OCI-LY3 (cell line): ENCODE data around the gene LYPD6B.

Source experiments
- H2AFZ ChIP-seq: fragments of 200-600, 300-600 bp; shearing (Covaris generic); 2 replicates; pipeline ENCODE4 v1.6.0; 2014; ENCODE audit warnings: antibody characterized with exemption, low read depth, low read length
- H3K27ac ChIP-seq: fragments of 200-600, 300-600 bp; sonication (generic); 2 replicates; pipeline ENCODE4 v1.5.1; 2014; ENCODE audit warnings: mild to moderate bottlenecking, low read length, moderate library complexity, mixed read lengths
- H3K27me3 ChIP-seq: fragments of 200-600, 300-600 bp; sonication (generic); 2 replicates; pipeline ENCODE4 v1.6.1; 2014; ENCODE audit warnings: low read depth, low read length, mixed read lengths
- H3K36me3 ChIP-seq: fragments of 200-600, 300-600 bp; sonication (generic); replicated peaks from 2 replicates; pipeline ENCODE3; 2014; ENCODE audit warnings: low read depth, low read length, mixed read lengths
- H3K4me1 ChIP-seq: fragments of 300-600, 200-600 bp; sonication (generic); 2 replicates; pipeline ENCODE4 v1.6.1; 2014; ENCODE audit warnings: low read length, mixed read lengths
- H3K4me2 ChIP-seq: fragments of 200-600, 300-600 bp; sonication (generic); 2 replicates; pipeline ENCODE4 v1.6.1; 2014; ENCODE audit warnings: low read length, mixed read lengths
- H3K4me3 ChIP-seq: fragments of 300-600, 200-600 bp; sonication (generic); 2 replicates; pipeline ENCODE4 v1.5.1; 2014; ENCODE audit warnings: antibody characterized with exemption, mild to moderate bottlenecking, low read length, moderate library complexity
- H3K79me2 ChIP-seq: fragments of 300-600, 200-600 bp; shearing (Covaris generic); 2 replicates; pipeline ENCODE4 v1.6.1; 2014; ENCODE audit warnings: mild to moderate bottlenecking, low read length, mixed read lengths
- H3K9ac ChIP-seq: fragments of 300-600, 200-600 bp; shearing (Covaris generic); 2 replicates; pipeline ENCODE4 v1.6.0; 2014; ENCODE audit warnings: mild to moderate bottlenecking, low read length, moderate library complexity
- H3K9me3 ChIP-seq: fragments of 200-600, 300-600 bp; shearing (Covaris generic); 2 replicates; pipeline ENCODE4 v1.6.1; 2014; ENCODE audit warnings: low read length, mixed read lengths; ENCODE audit not compliant: insufficient read depth
- H4K20me1 ChIP-seq: fragments of 200-600, 300-600 bp; sonication (generic); 2 replicates; pipeline ENCODE4 v1.6.1; 2016; ENCODE audit warnings: low read length, mixed read lengths; ENCODE audit not compliant: insufficient read depth
- EZH2phosphoT487 ChIP-seq: fragments of 200-600 bp; shearing (Covaris generic); IDR thresholded peaks from 2 replicates; pipeline ENCODE4 v1.6.1; 2018; ENCODE audit warnings: antibody characterized with exemption, mixed run types, low read depth
- TF ChIP-seq, protein P1 (sequence below): fragments of 200-600, 300-600 bp; sonication (generic); IDR thresholded peaks from 2 replicates; pipeline ENCODE4 v1.5.1; 2014; ENCODE audit warnings: antibody characterized with exemption, low read length, low read depth

The LYPD6B gene

DNA sequence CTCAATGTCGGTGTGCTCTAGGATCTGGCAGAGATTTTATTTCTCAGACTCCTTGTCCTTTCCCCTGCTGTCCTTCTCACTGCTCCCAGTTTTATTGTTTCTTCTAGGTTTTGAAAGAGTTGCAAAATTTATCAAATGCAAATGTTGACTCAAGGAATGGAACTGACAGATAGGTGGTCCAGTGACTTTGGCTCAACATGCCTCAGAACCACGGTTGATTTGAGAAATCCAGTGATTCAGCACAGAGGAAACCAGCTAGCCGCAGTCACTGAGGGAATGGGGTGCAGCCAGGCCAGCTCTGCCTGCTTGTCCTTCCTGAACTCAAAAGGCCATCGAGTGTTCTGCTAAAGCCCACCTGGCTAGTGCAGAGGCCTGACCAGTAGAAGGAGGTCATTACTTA is 166.2 kb downstream of the LYPD6B start:
- H2AFZ ChIP-seq, result no peak overlapping the region
- no peak overlapping the region for H3K4me3 ChIP-seq
- no peaks in the 10 kb centered on the region for H3K4me1 ChIP-seq
- no peaks in the 10 kb centered on the region for H3K79me2 ChIP-seq
- H3K36me3 ChIP-seq, result no peaks in the 10 kb centered on the region
- H3K27me3 ChIP-seq, result no peaks in the 10 kb centered on the region
- H3K9me3 ChIP-seq, result no peaks in the 10 kb centered on the region
- no peak overlapping the region for H3K27ac ChIP-seq
- H4K20me1 ChIP-seq, result no peaks in the 10 kb centered on the region
- no peak for TF ChIP-seq EZH2phosphoT487
- TF ChIP-seq, protein P1, sequence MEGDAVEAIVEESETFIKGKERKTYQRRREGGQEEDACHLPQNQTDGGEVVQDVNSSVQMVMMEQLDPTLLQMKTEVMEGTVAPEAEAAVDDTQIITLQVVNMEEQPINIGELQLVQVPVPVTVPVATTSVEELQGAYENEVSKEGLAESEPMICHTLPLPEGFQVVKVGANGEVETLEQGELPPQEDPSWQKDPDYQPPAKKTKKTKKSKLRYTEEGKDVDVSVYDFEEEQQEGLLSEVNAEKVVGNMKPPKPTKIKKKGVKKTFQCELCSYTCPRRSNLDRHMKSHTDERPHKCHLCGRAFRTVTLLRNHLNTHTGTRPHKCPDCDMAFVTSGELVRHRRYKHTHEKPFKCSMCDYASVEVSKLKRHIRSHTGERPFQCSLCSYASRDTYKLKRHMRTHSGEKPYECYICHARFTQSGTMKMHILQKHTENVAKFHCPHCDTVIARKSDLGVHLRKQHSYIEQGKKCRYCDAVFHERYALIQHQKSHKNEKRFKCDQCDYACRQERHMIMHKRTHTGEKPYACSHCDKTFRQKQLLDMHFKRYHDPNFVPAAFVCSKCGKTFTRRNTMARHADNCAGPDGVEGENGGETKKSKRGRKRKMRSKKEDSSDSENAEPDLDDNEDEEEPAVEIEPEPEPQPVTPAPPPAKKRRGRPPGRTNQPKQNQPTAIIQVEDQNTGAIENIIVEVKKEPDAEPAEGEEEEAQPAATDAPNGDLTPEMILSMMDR, result no peak
- H3K9ac ChIP-seq, result no peak overlapping the region
- no peak overlapping the region for H3K4me2 ChIP-seq

DNA sequence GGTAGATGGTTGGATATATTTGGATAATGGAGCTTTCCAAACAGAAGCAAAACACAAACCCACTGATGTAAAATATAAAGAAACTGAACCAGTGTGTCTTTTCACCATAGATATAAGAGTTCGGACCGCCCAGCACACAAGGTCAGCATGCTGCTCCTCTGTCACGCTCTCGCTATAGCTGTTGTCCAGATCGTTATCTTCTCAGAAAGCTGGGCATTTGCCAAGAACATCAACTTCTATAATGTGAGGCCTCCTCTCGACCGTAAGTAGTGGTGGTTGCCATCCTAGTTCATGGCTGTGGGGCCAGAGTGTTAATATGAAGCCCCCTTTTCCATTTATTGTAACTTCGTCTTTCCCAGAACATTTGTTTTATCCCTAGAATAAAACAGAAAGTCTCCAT is 166.6 kb downstream of the LYPD6B start:
- Histone ChIP-seq H3K27me3 (no peaks in the 10 kb centered on the region), H3K36me3 (no peaks in the 10 kb centered on the region), H3K27ac (no peak overlapping the region), H3K79me2 (no peaks in the 10 kb centered on the region), H3K9ac (no peak overlapping the region), H3K4me2 (no peak overlapping the region), H3K4me1 (no peaks in the 10 kb centered on the region), H3K4me3 (no peak overlapping the region), H4K20me1 (no peaks in the 10 kb centered on the region), H2AFZ (no peak overlapping the region), H3K9me3 (no peaks in the 10 kb centered on the region)
- TF ChIP-seq, protein P1, result no peak
- TF ChIP-seq EZH2phosphoT487, result no peak

DNA sequence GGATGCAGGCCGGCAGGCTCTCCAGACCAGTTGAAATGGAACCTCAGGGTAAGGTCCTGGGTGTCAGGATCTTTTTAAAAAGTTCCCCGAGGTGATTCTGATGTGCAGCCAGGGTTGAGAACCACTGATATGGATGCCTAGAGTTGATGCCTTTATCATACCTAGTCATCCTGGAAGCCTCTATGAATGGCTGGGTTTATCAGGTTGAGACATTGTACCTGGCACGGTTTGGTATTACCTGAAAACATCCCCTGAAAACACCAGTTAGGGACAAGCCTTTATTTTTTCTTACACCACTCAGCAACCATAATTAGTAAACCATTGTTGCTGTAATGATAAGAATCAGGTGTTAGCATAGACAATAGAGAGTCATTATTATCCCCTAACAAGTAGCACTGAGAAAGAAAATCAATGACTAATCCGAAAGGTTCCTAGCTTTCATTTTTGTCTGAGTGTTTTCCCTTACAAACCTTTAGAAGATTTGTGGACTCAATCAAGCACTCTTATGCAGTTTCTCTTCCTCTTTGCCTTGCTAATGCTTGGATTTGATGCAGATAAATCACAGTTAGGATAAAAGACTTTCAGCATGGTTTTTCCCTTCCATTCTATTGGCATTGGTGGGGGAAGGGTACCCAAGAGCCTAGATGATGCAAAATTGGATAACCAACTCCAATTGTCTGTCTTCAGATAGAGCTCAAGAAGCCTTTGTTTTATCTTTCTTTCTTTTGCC is 175.4 kb downstream of the LYPD6B start:
- Histone ChIP-seq H3K4me2 (no peak overlapping the region), H3K27ac (no peak overlapping the region), H4K20me1 (no peaks in the 10 kb centered on the region), H3K36me3 (no peaks in the 10 kb centered on the region), H3K4me3 (no peak overlapping the region), H3K4me1 (no peaks in the 10 kb centered on the region), H2AFZ (no peak overlapping the region), H3K9ac (no peak overlapping the region), H3K9me3 (no peaks in the 10 kb centered on the region), H3K27me3 (no peaks in the 10 kb centered on the region), H3K79me2 (no peaks in the 10 kb centered on the region)
- TF ChIP-seq, protein P1, result no peak
- no peak for TF ChIP-seq EZH2phosphoT487

DNA sequence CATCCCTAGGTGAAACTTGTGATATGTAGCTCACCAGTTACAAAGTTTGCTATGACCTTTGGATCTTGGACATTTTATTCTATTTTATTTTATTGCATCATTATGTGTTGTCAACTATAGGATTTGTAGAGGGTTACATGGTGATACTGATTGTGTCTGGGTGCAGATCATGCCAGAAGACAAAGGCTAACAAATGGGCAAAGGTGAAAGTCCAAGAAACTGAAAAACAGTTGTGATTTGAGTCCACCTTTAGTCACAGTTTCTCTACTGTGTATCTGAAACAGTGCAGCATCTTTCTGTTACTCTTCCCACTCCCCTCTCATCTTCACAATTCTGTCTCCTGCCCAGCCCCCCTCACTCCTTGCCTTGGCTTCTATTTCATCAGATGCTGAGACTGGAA is 180.0 kb downstream of the LYPD6B start:
- H3K9me3 ChIP-seq, result no peaks in the 10 kb centered on the region
- H3K27ac ChIP-seq, result no peak overlapping the region
- H3K4me3 ChIP-seq, result no peak overlapping the region
- TF ChIP-seq, protein P1, result no peak
- no peak for TF ChIP-seq EZH2phosphoT487
- H3K4me2 ChIP-seq, result no peak overlapping the region
- H3K27me3 ChIP-seq, result peaks cover 8% of the 10 kb centered on the region; the same call in 1 of the 2 replicates
- no peak overlapping the region for H2AFZ ChIP-seq
- H3K4me1 ChIP-seq, result no peaks in the 10 kb centered on the region
- H3K9ac ChIP-seq, result no peak overlapping the region
- no peaks in the 10 kb centered on the region for H3K79me2 ChIP-seq
- H4K20me1 ChIP-seq, result no peaks in the 10 kb centered on the region
- no peaks in the 10 kb centered on the region for H3K36me3 ChIP-seq
